ENCODE data around the gene TACC3.

DNA sequence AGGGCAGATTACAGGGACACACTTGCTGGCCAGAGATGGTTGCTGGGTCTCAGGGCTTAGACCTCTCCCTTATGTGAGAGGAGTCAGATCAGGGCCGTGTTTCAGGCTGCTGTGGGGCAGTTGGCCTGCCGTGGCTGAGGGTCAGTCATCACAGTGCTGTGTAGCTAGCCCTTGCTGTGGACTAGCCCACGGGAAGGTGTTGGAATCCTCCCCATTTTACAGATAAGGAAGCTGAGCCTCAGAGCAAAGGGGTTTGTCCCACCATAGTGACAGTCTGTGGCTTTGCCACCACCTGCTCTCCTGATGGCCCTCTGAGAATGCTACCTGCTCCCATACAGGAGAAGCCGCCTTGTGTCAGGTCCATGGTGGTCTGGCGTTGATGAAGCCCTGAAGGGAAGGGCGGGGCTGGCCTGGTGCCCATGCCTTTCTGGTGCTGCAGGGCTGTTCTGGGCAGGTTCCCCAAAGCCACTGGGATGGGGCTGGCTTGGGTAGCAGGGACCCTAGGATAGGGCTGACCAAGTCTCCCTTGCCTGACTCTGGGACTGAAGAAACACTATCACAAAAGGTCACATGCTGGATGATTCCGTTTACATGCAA, 34.8 kb upstream of the TACC3 start:
- no peak for TF ChIP-seq EZH2 (IDR thresholded peaks at IDR 0.05; ENCODE audit: insufficient read depth, low read length)
- TF ChIP-seq, protein P1, sequence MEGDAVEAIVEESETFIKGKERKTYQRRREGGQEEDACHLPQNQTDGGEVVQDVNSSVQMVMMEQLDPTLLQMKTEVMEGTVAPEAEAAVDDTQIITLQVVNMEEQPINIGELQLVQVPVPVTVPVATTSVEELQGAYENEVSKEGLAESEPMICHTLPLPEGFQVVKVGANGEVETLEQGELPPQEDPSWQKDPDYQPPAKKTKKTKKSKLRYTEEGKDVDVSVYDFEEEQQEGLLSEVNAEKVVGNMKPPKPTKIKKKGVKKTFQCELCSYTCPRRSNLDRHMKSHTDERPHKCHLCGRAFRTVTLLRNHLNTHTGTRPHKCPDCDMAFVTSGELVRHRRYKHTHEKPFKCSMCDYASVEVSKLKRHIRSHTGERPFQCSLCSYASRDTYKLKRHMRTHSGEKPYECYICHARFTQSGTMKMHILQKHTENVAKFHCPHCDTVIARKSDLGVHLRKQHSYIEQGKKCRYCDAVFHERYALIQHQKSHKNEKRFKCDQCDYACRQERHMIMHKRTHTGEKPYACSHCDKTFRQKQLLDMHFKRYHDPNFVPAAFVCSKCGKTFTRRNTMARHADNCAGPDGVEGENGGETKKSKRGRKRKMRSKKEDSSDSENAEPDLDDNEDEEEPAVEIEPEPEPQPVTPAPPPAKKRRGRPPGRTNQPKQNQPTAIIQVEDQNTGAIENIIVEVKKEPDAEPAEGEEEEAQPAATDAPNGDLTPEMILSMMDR (IDR thresholded peaks at IDR 0.05; ENCODE audit: insufficient read depth, low read depth, low read length): no peak

Data from astrocyte (in vitro differentiated cells and primary cell).